LNCAP (cell line): ENCODE results near the gene AP3D1.

Experiments
- CTCF ChIP-seq: fragments of 450-650 bp; IDR thresholded peaks from 2 replicates; pipeline ENCODE4 v1.5.1; 2017; ENCODE audit warnings: mild to moderate bottlenecking

AP3D1 gene

GRCh38 chr19:2081873-2082810 is 69.2 kb downstream of the AP3D1 start:
- no peak for TF ChIP-seq CTCF

- no peak for TF ChIP-seq CTCF
These were observed 70.9 kb downstream of the AP3D1 start for GRCh38 chr19:2080336-2080988.

- TF ChIP-seq CTCF, result no peak
These were observed 71.5 kb downstream of the AP3D1 start for GRCh38 chr19:2079865-2080301.

- no peak for TF ChIP-seq CTCF
These were observed 72.1 kb downstream of the AP3D1 start for GRCh38 chr19:2079076-2079864.

- TF ChIP-seq CTCF, result no peak
These were observed 73.3 kb downstream of the AP3D1 start for GRCh38 chr19:2077833-2078619.

- TF ChIP-seq CTCF, result no peak
These were observed 74.0 kb downstream of the AP3D1 start for GRCh38 chr19:2077398-2077797.

GRCh38 chr19:2076526-2076944 is 74.8 kb downstream of the AP3D1 start:
- TF ChIP-seq CTCF, result no peak
